Liver (tissue), 9 donors: ENCODE data around the gene TFF1. TPM values are rescaled to one million over a fixed set of nuclear protein-coding genes. Genes with fewer than 3 reads are reported as not detected.

ENCODE experiments used
- DNase-seq: peaks from one replicate; pipeline ENCODE4 v3.0.0-alpha.2; 2017; ENCODE audit warnings: low spot score
- H3K27ac ChIP-seq, 2 donors: one replicate each; pipeline ENCODE4 v1.7.0; 2013; ENCODE audit warnings: inconsistent platforms in 2 of 2, low read length in 2 of 2, control low read depth in 1 of 2, low read depth in 1 of 2, mild to moderate bottlenecking in 1 of 2
- H3K27me3 ChIP-seq, 4 donors: one replicate each; pipeline versions ENCODE4 v1.6.1 to v1.7.0; 2013; ENCODE audit warnings: low read length in 3 of 4, inconsistent platforms in 1 of 4, mild to moderate bottlenecking in 1 of 4, moderate library complexity in 1 of 4; ENCODE audit not compliant: control insufficient read depth in 4 of 4, insufficient read depth in 4 of 4
- H3K36me3 ChIP-seq, 4 donors: one replicate each; pipeline versions ENCODE4 v1.6.1 to v1.7.0; 2013; ENCODE audit warnings: low read length in 3 of 4, mild to moderate bottlenecking in 3 of 4, low read depth in 1 of 4, moderate library complexity in 1 of 4; ENCODE audit not compliant: control insufficient read depth in 4 of 4, insufficient read depth in 3 of 4
- H3K4me1 ChIP-seq, 4 donors: one replicate each; pipeline versions ENCODE4 v1.6.1 to v1.7.0; 2013; ENCODE audit warnings: low read length in 3 of 4, mild to moderate bottlenecking in 3 of 4, moderate library complexity in 1 of 4; ENCODE audit not compliant: control insufficient read depth in 4 of 4, insufficient read depth in 4 of 4
- H3K4me3 ChIP-seq, 3 donors: one replicate each; pipeline versions ENCODE4 v1.6.1 to v1.7.0; 2013; ENCODE audit warnings: low read length in 3 of 3, control low read depth in 1 of 3, low read depth in 1 of 3, mild to moderate bottlenecking in 1 of 3
- H3K9ac ChIP-seq, 2 donors: one replicate each; pipeline ENCODE4 v1.7.0; 2013; ENCODE audit warnings: low read length in 2 of 2, mild to moderate bottlenecking in 2 of 2, moderate library complexity in 2 of 2, control low read depth in 1 of 2, low read depth in 1 of 2
- H3K9me3 ChIP-seq, 4 donors: one replicate each; pipeline versions ENCODE4 v1.6.1 to v1.7.0; 2013; ENCODE audit warnings: low read length in 3 of 4; ENCODE audit not compliant: control insufficient read depth in 4 of 4
- EGR1 ChIP-seq, 2 donors: IDR thresholded peaks; 2 replicates each; pipeline ENCODE4 v1.6.1; 2016 to 2018; ENCODE audit warnings: antibody characterized with exemption in 2 of 2, low read depth in 2 of 2
- GABPA ChIP-seq, 2 donors: IDR thresholded peaks in 1 of 2; conservative IDR thresholded peaks in 1 of 2; 2 replicates each; pipeline ENCODE4 v1.6.1; 2016; ENCODE audit warnings: antibody characterized with exemption in 2 of 2, mild to moderate bottlenecking in 1 of 2, moderate library complexity in 1 of 2
- HNF4A ChIP-seq, 2 donors: conservative IDR thresholded peaks; 2 replicates each; pipeline ENCODE4 v1.6.1; 2016; ENCODE audit warnings: antibody characterized with exemption in 2 of 2, mild to moderate bottlenecking in 2 of 2
- HNF4G ChIP-seq: IDR thresholded peaks from 2 replicates; pipeline ENCODE4 v1.6.1; 2016; ENCODE audit warnings: antibody characterized with exemption
- JUND ChIP-seq, 2 donors: IDR thresholded peaks; 2 replicates each; pipeline ENCODE4 v1.6.1; 2016; ENCODE audit warnings: antibody characterized with exemption in 2 of 2
- NR2F2 ChIP-seq: IDR thresholded peaks from 2 replicates; pipeline ENCODE4 v1.6.1; 2016; ENCODE audit warnings: antibody characterized with exemption
- RAD21 ChIP-seq, 2 donors: IDR thresholded peaks; 2 replicates each; pipeline ENCODE4 v1.6.1; 2016; ENCODE audit warnings: antibody characterized with exemption in 2 of 2, mild to moderate bottlenecking in 2 of 2
- RXRA ChIP-seq, 2 donors: IDR thresholded peaks; 2 replicates each; pipeline ENCODE4 v1.6.1; 2017 to 2018; ENCODE audit warnings: antibody characterized with exemption in 2 of 2, mild to moderate bottlenecking in 1 of 2
- SP1 ChIP-seq: IDR thresholded peaks from 2 replicates; pipeline ENCODE4 v1.6.1; 2018; ENCODE audit warnings: antibody characterized with exemption, mild to moderate bottlenecking
- TAF1 ChIP-seq: conservative IDR thresholded peaks from 2 replicates; pipeline ENCODE4 v1.6.1; 2016; ENCODE audit warnings: antibody characterized with exemption, mild to moderate bottlenecking
- WGBS: extraction: QIAGEN DNeasy Blood & Tissue Kit; methylation state at CpG from one replicate; pipeline ENCODE4 v1.1.7; 2013; 5-methylcytosine and 5-hydroxymethylcytosine counted together
- polyA plus RNA-seq, 2 donors: library from polyadenylated mRNA; stranded (reverse) in 1 of 2; unstranded in 1 of 2; fragments of 200-250 nt in 1 of 2; fragments of >200 nt in 1 of 2; fragmentation: Nextera tagmentation in 1 of 2; extraction: Ambion mirVana in 1 of 2; gene quantifications; one replicate each; pipeline versions ENCODE4 v1.2.1 to v1.2.3, GENCODE V29; 2013 to 2015
- total RNA-seq, 2 donors: library from RNA; depleted of rRNA; stranded (reverse); fragments of >200 nt; gene quantifications; one replicate each; pipeline ENCODE4 v1.2.3, GENCODE V29; 2014
- TF ChIP-seq, protein P1 (sequence below): IDR thresholded peaks from 2 replicates; pipeline ENCODE4 v1.6.1; 2016; ENCODE audit warnings: antibody characterized with exemption
- TF ChIP-seq, protein P2 (sequence below): IDR thresholded peaks from 2 replicates; pipeline ENCODE4 v1.6.1; 2016; ENCODE audit warnings: antibody characterized with exemption
- TF ChIP-seq, protein P3 (sequence below): fragments of 150-350 bp; IDR thresholded peaks from 2 replicates; pipeline ENCODE4 v1.5.1; 2017; ENCODE audit warnings: improper control_type of control experiment, low read depth, low read length; ENCODE audit not compliant: missing input control
- TF ChIP-seq, protein P4 (sequence below): IDR thresholded peaks from 2 replicates; pipeline ENCODE4 v1.6.1; 2016; ENCODE audit warnings: antibody characterized with exemption, mild to moderate bottlenecking
- donor health status: healthy.
- donor health status: healthy.
- donor health status: healthy.
- donor health status: healthy.
- donor health status: healthy.

TFF1 gene
- total and polyA plus RNA-seq, 4 donors: not detected

DNA sequence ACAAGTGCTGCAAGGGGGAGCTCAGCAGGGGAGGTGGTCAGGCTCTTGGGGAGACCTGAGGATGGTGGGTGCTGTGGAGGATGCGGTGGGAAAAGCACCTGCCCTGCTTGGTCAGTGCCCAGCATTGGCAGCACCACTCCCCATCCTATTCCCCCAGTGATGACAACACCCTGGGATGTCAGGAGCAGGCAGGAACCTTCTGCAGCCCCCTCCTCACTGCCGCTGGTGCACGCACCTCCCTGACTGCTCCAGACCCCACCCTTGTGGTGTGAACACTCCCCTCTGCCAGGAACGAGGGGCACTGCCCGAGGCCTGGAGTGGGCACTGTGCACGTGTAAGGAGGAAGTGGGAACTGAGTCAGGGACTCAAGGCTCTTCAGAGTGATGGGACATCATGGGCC lies 17.0 kb upstream of the TFF1 start:
- Histone ChIP-seq H3K9ac (no peak overlapping the region), H3K27me3 (no peaks in the 10 kb centered on the region), H3K4me1 (peaks cover 0 to 12% (median 10%) of the 10 kb centered on the region in 4 donors), H3K9me3 (peaks cover 0 to 5% (median 0%) of the 10 kb centered on the region in 4 donors), H3K4me3 (no peak overlapping the region), H3K27ac (no peak overlapping the region), H3K36me3 (no peaks in the 10 kb centered on the region)
- no peak for DNase-seq
- TF ChIP-seq, protein P1, sequence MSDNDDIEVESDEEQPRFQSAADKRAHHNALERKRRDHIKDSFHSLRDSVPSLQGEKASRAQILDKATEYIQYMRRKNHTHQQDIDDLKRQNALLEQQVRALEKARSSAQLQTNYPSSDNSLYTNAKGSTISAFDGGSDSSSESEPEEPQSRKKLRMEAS: no peak
- TF ChIP-seq, protein P2, sequence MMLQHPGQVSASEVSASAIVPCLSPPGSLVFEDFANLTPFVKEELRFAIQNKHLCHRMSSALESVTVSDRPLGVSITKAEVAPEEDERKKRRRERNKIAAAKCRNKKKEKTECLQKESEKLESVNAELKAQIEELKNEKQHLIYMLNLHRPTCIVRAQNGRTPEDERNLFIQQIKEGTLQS: no peak
- TF ChIP-seq EGR1 (IDR thresholded peaks at IDR 0.05; ENCODE audit: low read depth in 2 of 2) (no peak), NR2F2 (no peak)
- WGBS: 78% methylated on average over 6 of the region's 6 CpGs

DNA sequence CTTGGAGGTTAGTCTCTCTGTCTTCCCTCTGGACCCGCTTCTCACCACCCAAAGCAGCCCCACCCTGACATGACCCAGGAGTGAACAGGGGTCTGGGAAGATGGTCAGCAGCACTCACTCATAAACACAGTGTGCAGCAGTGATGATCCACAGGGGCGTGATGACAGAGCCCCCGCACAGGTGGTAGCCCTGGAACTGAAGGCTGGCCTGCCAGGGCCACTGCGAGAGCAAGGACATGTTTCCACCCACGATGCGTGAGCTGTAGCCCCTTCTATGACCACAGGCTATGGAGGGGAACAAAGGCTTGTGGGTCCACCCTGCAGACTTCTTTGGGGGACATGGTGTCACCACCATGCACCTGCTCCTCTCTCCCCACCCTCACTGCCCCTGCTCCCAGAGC lies 16.6 kb upstream of the TFF1 start:
- no peak overlapping the region for H3K9ac ChIP-seq
- no peaks in the 10 kb centered on the region for H3K36me3 ChIP-seq
- 90% methylated on average over 6 of the region's 6 CpGs for WGBS
- TF ChIP-seq HNF4G (no peak), JUND (IDR thresholded peaks at IDR 0.05) (no peak), NR2F2 (no peak)
- TF ChIP-seq, protein P3, sequence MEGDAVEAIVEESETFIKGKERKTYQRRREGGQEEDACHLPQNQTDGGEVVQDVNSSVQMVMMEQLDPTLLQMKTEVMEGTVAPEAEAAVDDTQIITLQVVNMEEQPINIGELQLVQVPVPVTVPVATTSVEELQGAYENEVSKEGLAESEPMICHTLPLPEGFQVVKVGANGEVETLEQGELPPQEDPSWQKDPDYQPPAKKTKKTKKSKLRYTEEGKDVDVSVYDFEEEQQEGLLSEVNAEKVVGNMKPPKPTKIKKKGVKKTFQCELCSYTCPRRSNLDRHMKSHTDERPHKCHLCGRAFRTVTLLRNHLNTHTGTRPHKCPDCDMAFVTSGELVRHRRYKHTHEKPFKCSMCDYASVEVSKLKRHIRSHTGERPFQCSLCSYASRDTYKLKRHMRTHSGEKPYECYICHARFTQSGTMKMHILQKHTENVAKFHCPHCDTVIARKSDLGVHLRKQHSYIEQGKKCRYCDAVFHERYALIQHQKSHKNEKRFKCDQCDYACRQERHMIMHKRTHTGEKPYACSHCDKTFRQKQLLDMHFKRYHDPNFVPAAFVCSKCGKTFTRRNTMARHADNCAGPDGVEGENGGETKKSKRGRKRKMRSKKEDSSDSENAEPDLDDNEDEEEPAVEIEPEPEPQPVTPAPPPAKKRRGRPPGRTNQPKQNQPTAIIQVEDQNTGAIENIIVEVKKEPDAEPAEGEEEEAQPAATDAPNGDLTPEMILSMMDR: no peak
- TF ChIP-seq, protein P4, sequence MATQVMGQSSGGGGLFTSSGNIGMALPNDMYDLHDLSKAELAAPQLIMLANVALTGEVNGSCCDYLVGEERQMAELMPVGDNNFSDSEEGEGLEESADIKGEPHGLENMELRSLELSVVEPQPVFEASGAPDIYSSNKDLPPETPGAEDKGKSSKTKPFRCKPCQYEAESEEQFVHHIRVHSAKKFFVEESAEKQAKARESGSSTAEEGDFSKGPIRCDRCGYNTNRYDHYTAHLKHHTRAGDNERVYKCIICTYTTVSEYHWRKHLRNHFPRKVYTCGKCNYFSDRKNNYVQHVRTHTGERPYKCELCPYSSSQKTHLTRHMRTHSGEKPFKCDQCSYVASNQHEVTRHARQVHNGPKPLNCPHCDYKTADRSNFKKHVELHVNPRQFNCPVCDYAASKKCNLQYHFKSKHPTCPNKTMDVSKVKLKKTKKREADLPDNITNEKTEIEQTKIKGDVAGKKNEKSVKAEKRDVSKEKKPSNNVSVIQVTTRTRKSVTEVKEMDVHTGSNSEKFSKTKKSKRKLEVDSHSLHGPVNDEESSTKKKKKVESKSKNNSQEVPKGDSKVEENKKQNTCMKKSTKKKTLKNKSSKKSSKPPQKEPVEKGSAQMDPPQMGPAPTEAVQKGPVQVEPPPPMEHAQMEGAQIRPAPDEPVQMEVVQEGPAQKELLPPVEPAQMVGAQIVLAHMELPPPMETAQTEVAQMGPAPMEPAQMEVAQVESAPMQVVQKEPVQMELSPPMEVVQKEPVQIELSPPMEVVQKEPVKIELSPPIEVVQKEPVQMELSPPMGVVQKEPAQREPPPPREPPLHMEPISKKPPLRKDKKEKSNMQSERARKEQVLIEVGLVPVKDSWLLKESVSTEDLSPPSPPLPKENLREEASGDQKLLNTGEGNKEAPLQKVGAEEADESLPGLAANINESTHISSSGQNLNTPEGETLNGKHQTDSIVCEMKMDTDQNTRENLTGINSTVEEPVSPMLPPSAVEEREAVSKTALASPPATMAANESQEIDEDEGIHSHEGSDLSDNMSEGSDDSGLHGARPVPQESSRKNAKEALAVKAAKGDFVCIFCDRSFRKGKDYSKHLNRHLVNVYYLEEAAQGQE: no peak
- TF ChIP-seq, protein P1: no peak
- TF ChIP-seq, protein P2: no peak
- H3K27ac ChIP-seq: no peak overlapping the region
- peaks cover 0 to 5% (median 0%) of the 10 kb centered on the region in 4 donors for H3K9me3 ChIP-seq
- H3K4me1 ChIP-seq: peaks cover 0 to 12% (median 10%) of the 10 kb centered on the region in 4 donors
- no peak for DNase-seq
- H3K27me3 ChIP-seq: no peaks in the 10 kb centered on the region
- no peak overlapping the region for H3K4me3 ChIP-seq

DNA sequence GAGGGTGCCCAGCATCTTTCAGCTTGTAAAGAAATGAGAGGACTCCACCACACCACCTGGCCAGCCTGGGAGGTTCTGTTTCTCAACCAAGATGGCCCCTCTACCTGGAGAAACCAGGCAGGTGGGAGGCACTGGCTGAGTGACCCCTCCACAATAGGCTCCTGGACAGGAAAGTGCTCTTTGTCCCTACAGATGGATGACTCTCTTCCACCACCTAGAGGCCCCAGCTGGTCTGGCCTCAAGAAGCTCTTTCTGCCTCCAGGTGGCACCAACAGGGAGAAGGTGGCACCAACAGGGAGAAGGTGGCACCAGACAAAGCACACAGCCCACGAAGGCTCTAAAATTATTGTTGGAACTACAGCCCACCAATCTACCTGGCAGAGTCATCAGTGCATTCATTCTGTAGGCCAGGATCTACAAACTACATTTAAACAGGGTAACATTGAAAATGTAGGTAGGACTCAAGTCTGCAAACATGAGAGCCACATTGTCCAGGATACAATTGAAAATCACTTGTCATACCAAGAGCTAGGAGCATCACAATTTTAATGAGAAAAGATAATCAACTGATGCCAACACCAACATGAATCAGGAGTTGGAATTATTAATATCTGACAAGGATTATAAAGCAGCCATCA lies 15.1 kb upstream of the TFF1 start:
- no peak for DNase-seq
- Histone ChIP-seq H3K4me3 (no peak overlapping the region), H3K4me1 (peaks cover 0 to 12% (median 9%) of the 10 kb centered on the region in 4 donors), H3K9me3 (peaks cover 0 to 5% (median 0%) of the 10 kb centered on the region in 4 donors), H3K9ac (no peak overlapping the region), H3K27ac (no peak overlapping the region), H3K36me3 (no peaks in the 10 kb centered on the region), H3K27me3 (no peaks in the 10 kb centered on the region)
- WGBS: 47% methylated on average over 1 of the region's 1 CpG
- TF ChIP-seq SP1 (no peak), NR2F2 (no peak), EGR1 (IDR thresholded peaks at IDR 0.05; ENCODE audit: low read depth in 2 of 2) (no peak), RXRA (IDR thresholded peaks at IDR 0.05) (no peak), JUND (IDR thresholded peaks at IDR 0.05) (no peak), TAF1 (no peak), HNF4A (conservative IDR thresholded peaks at IDR 0.05) (no peak), GABPA (IDR thresholded peaks at IDR 0.05 in 1 of 2, conservative IDR thresholded peaks at IDR 0.05 in 1 of 2) (no peak), HNF4G (no peak), RAD21 (IDR thresholded peaks at IDR 0.05) (peak; percentile 77 to 84)
- TF ChIP-seq, protein P4: no peak
- TF ChIP-seq, protein P1: no peak
